ENCODE results near the gene CLCN3. TPM values are rescaled to one million over a fixed set of nuclear protein-coding genes. Genes with fewer than 3 reads are reported as not detected.
"Not testable (repeated sequence)": the region's sequence is repeated elsewhere in the genome, so short reads cannot be mapped to it uniquely, and the experiment has no call there.

Gene CLCN3
- total RNA-seq, 1 donor from 2014 or later = 54.1 TPM

DNA sequence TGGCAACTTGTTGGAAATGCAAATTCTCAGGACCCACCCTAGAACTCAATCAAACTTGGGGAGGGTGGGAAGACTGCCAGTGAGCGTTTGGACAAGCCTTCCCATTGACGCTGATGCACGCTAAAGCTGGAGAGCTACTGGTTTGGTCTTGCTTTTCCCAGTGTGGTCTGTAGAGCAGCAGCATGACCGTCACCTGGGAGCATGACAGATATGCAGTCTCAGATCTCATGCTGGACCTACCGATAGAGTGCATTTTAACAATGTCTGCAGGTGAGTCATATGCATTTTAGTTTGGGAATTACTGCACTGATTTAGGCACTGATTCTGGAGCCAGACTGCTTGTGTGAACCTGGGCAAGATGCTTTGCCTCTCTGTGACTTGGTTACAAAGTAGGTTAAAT lies 110.2 kb downstream of the CLCN3 start:
- intact Hi-C loops (cut with micrococcal nuclease) = no loop called here
- H3K36me3 ChIP-seq = peaks cover 24% of the 10 kb centered on the region

GRCh38 chr4:169738604-169739003 lies 118.2 kb downstream of the CLCN3 start:
- H3K36me3 ChIP-seq = peaks cover 49% of the 10 kb centered on the region
- DNase-seq; intact Hi-C loops (cut with micrococcal nuclease); H3K9me3 ChIP-seq (replicated peaks); H3K27ac ChIP-seq (replicated peaks); H3K4me3 ChIP-seq; H3K27me3 ChIP-seq (ENCODE audit: low read depth); H3K4me1 ChIP-seq: not testable (repeated sequence)

More for the DNA sequence above, 110.2 kb downstream of the CLCN3 start:
- Histone ChIP-seq H3K4me3 (no peak overlapping the region), H3K27ac (replicated peaks) (no peak overlapping the region), H3K27me3 (ENCODE audit: low read depth) (no peaks in the 10 kb centered on the region), H3K9me3 (replicated peaks) (no peaks in the 10 kb centered on the region), H3K4me1 (no peaks in the 10 kb centered on the region)
- DNase-seq = no peak
- TF ChIP-seq CTCF (IDR thresholded peaks at IDR 0.05; ENCODE audit: borderline replicate concordance) = no peak

- Histone ChIP-seq H3K4me3 (no peak overlapping the region), H3K27ac (replicated peaks) (no peak overlapping the region), H3K9me3 (replicated peaks) (no peaks in the 10 kb centered on the region), H3K27me3 (ENCODE audit: low read depth) (no peaks in the 10 kb centered on the region), H3K4me1 (no peaks in the 10 kb centered on the region), H3K36me3 (peaks cover 59% of the 10 kb centered on the region)
- DNase-seq = no peak
- intact Hi-C loops (cut with micrococcal nuclease) = no loop called here
- no peak for TF ChIP-seq CTCF (IDR thresholded peaks at IDR 0.05; ENCODE audit: borderline replicate concordance)
Measured at GRCh38 chr4:169741569-169741968, 121.2 kb downstream of the CLCN3 start.

GRCh38 chr4:169744601-169745000 lies 124.2 kb downstream of the CLCN3 start:
- no peak for DNase-seq
- Histone ChIP-seq H3K36me3 (peaks cover 52% of the 10 kb centered on the region), H3K27ac (replicated peaks) (no peak overlapping the region), H3K4me3 (no peak overlapping the region), H3K27me3 (ENCODE audit: low read depth) (no peaks in the 10 kb centered on the region), H3K9me3 (replicated peaks) (no peaks in the 10 kb centered on the region), H3K4me1 (no peaks in the 10 kb centered on the region)
- intact Hi-C loops (cut with micrococcal nuclease) = no loop called here
- TF ChIP-seq CTCF (IDR thresholded peaks at IDR 0.05; ENCODE audit: borderline replicate concordance) = no peak

- Histone ChIP-seq H3K36me3 (peaks cover 51% of the 10 kb centered on the region), H3K27me3 (ENCODE audit: low read depth) (no peaks in the 10 kb centered on the region), H3K27ac (replicated peaks) (no peak overlapping the region), H3K4me1 (no peaks in the 10 kb centered on the region), H3K9me3 (replicated peaks) (no peaks in the 10 kb centered on the region), H3K4me3 (no peak overlapping the region)
- no peak for DNase-seq
- intact Hi-C loops (cut with micrococcal nuclease) = no loop called here
- no peak for TF ChIP-seq CTCF (IDR thresholded peaks at IDR 0.05; ENCODE audit: borderline replicate concordance)
Measured at GRCh38 chr4:169745291-169745690, 124.9 kb downstream of the CLCN3 start.

- no peak for DNase-seq
- peaks cover 28% of the 10 kb centered on the region for H3K4me1 ChIP-seq
- H3K27ac ChIP-seq (replicated peaks) = peak overlapping the region; percentile 77
Measured at GRCh38 chr4:169756971-169757574, 136.7 kb downstream of the CLCN3 start.

More at GRCh38 chr4:169756971-169757574, 136.7 kb downstream of the CLCN3 start:
- no peaks in the 10 kb centered on the region for H3K27me3 ChIP-seq (ENCODE audit: low read depth)
- TF ChIP-seq CTCF (IDR thresholded peaks at IDR 0.05; ENCODE audit: borderline replicate concordance) = no peak
- no peaks in the 10 kb centered on the region for H3K9me3 ChIP-seq (replicated peaks)
- H3K36me3 ChIP-seq = peaks cover 15% of the 10 kb centered on the region
- peak overlapping the region; percentile 84 for H3K4me3 ChIP-seq
- intact Hi-C loops (cut with micrococcal nuclease) = no loop called here
